Measurements from ENCODE around the gene CDKN2B-AS1.

CDKN2B-AS1 gene

DNA sequence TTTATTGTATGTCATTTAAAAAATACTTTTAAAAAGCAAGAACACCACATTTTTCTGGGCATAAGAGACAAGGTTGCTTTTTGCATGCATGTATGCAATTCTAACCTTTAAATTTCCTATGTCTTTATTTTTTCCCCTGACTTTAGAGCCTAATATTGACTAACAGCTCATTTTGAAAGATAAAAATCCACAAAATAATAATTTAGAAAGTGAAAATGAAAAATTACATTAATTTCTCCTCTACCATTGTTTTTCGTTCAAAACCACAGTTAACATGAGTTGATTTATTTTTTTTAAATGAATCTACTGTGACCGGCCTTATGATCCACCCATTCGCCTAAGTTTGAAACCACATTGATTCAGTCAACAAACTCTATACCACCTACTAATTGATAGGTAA is 152.0 kb downstream of the CDKN2B-AS1 start:
- in situ Hi-C loops (cut with MboI; ENCODE audit: low sequenced_read_pairs): no loop called here

DNA sequence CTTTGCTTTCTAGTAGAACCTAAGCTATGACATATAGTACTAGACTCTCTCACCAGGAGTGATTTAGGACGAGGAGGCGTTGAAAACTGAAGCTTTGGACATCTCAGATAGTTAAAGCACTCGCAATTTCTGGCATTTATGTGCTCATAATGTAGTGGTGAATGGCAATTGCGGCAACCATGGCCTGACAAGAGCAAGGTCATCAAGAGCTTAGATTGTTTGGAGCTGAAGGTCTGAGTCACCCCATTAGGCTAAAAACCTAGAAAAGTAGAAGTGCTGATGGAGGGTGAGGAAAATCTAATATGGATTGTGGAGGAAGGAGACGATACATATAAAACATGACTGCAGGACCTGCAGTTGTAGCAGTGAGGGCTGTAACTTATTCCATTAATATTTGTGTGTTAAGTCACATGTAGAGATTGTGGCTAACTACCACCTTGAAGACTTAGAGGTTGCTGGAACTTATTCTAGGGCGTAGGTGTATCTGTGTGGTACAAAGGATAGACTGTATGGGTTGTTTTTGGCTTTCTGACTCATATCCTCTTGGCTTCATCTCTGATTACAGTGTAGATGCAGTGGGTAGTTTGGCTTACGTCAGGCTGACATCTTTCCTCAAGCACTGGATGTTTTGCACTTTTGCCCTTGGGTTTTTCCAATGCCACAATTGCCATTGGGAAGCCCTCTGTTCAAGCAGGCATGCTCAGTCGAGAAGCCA is 153.4 kb downstream of the CDKN2B-AS1 start:
- in situ Hi-C loops (cut with MboI; ENCODE audit: low sequenced_read_pairs): no loop called here

DNA sequence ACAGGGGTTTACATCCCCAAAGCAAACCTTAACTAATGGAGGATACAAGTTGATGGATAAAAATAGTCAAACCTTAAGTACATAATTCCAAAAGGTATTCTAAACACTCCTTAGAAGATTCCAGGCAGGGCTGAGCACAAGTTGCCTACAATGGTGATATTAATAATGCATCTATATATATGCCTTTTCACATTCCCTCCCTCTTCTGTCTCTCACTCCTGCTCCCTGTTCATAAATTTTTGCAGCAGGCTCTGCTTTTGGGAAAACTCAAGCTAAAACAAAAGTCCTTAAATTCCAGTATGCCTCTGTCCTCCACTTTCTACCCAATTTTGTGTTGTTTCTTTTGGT is 153.9 kb downstream of the CDKN2B-AS1 start:
- in situ Hi-C loops (cut with MboI; ENCODE audit: low sequenced_read_pairs): no loop called here

DNA sequence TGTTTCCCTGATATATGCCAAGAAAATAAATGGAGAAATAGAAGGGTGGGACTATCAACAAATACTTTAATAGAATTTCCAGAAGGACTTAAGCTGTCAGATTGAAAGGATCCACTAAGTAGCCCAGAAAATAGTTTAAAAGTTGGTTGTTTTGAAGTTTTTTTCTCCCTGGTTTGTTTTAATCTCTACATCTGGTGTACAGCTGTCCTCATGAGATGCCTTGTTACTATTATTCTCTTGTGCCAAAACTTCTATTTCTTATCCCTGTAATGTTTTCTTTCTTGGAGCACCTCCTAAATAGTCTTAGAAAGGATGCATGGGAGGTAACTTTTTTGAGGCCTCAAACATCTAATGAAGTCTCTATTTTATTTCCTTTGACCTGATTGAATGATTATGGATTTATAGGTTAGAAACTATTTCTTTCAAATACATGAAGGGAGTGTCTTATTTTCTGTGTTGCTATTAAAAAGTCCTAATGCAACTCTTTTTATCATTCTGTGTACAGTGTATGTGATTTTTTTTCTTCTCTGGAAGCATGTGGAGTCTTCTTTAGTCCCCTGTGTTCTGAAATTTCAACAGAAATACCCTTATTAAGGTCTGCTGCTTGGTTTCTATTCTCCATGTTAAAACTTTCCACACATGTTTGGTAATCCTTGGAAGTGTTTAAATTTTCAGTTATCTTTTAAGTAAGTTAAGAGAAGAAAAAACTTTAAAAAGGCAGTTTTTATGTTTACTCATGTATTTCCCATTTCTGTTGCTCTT is 154.5 kb downstream of the CDKN2B-AS1 start:
- in situ Hi-C loops (cut with MboI; ENCODE audit: low sequenced_read_pairs): no loop called here

DNA sequence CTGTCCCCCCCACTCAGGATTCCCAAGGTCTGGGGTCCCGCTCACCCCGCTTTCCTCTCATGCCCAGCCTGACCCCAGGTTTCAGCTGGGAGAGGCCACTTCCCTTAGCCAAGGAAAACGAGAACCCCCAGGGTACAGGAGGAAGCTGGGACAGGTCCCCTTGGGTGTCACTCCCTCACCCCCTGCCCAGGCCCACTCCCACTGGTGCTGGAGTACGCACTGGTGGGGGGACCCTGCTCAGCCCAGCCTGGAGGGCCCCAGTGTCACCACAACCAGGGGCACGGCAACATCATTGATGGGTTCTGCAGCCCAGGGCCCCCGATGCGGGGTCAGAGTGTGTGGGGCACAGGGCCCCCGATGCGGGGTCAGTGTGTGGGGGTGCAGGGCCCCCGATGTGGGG is 159.5 kb downstream of the CDKN2B-AS1 start:
- in situ Hi-C loops (cut with MboI; ENCODE audit: low sequenced_read_pairs): no loop called here

DNA sequence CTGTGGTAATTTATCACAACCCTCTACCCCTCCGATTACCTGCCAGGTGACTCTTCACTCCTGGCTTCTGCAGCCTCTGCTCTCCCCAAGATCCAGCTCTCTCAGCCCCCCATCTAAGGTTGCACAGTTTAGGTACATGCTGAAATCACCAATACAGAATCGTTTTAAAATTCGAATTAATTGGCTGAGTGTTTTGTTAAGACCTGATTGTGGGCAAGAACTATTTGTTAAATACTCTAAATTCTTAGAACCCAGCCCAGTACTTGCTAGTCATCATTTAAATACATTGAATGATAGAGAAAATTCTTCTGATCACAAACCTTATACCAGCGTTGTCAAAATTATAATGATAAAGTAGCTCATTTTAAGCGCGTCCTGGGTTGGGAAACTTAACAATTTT is 162.0 kb downstream of the CDKN2B-AS1 start:
- in situ Hi-C loops (cut with MboI; ENCODE audit: low sequenced_read_pairs): no loop called here

DNA sequence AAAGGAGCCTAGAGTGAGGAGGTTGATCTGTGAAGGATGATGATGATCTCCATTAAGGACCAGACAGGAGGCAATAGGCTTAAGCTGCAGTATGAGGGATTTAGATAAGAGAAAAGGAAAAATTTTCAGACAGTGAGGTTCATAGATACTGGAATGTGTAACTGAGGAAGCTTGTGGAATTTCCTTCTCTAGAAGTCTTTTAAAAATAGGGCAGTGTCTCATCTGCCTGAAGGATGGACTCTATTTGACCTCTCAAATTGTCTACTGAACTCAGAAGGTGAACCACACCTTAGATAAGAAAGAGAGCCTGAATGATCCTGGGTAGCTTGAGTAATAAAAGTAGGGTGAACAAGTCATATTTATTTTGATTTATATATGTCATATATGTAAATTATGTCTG is 162.7 kb downstream of the CDKN2B-AS1 start:
- in situ Hi-C loops (cut with MboI; ENCODE audit: low sequenced_read_pairs): no loop called here

DNA sequence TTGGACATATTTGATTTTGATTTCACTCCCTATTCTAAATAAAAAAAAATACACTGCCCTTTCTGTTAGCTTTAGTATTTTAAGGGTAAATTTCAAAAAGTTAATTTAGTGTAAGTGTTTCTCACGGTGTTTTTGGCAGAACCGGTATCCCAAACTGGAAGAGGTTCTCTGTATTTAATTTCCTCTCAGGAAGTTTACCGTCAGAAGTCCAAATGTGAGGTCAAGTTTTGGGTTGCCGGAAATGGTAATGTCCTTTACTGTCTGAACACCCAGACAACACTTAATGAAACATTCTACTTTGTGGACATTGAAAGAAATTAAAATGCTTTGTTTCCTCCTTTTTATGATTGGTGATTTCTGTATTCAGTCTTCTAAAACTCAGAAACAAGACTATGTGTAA is 163.2 kb downstream of the CDKN2B-AS1 start:
- in situ Hi-C loops (cut with MboI; ENCODE audit: low sequenced_read_pairs): no loop called here

DNA sequence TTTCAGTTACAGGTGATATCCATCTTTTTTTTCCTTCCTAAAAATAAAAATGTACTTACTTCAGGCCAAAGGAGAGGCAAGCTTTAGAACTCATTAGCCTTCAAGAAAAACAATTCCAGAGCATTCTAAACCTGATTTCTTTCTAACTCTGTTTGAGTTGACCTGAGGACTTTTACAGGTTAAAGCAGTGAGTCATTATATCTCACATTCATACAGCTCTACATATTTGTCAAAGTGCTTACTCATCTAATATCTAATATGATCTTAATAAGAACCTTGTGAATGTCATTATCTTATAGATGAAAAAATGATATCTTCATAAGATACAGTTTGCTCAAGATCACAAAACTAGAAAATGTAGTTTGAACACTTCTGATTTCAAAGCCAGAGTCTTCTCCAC is 163.7 kb downstream of the CDKN2B-AS1 start:
- in situ Hi-C loops (cut with MboI; ENCODE audit: low sequenced_read_pairs): no loop called here

GRCh38 chr9:22158927-22159346 is 164.3 kb downstream of the CDKN2B-AS1 start:
- in situ Hi-C loops (cut with MboI; ENCODE audit: low sequenced_read_pairs): no loop called here

- in situ Hi-C loops (cut with MboI; ENCODE audit: low sequenced_read_pairs): no loop called here
These were observed 165.0 kb downstream of the CDKN2B-AS1 start for GRCh38 chr9:22159586-22159985.

GRCh38 chr9:22160221-22160620 is 165.6 kb downstream of the CDKN2B-AS1 start:
- in situ Hi-C loops (cut with MboI; ENCODE audit: low sequenced_read_pairs): no loop called here

DNA sequence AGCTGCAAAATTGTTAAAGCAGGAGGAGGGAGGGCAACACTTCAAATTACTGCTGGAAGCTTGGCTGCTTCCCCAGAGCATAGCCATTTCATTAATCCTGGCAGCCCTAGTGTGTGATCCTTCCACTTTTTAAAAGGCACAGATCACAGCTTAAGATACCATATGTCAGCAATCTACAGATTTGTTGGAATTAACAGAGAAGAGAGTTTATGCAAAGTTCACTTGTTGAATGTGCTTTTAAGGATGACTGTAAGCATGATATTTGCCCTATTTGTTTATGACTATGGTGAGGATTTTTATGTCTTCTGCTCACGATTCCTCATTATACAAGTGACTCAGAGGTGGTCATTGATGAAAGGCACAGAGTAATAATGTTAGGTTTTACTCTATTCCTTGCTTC is 170.6 kb downstream of the CDKN2B-AS1 start:
- in situ Hi-C loops (cut with MboI; ENCODE audit: low sequenced_read_pairs): no loop called here

DNA sequence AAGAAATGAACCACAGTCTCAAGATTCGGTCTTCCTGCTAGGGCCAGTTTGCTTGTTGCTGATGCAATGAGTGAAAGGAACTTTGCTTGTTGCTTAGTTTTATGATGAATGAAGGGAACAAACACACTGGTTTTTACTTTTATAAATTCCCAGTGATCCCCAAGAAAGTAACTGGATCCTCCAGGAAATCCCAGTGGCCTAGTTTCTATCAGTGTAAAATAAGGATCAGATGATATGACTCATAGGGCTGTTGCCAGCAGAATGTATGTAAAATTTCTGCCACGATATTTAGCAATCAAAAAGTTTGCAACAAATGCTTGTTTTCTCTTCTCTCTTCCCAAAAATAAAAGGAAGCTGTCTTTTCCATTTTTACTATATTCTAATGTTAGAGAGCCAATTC is 174.7 kb downstream of the CDKN2B-AS1 start:
- in situ Hi-C loops (cut with MboI; ENCODE audit: low sequenced_read_pairs): no loop called here

- in situ Hi-C loops (cut with MboI; ENCODE audit: low sequenced_read_pairs): no loop called here
These were observed 175.3 kb downstream of the CDKN2B-AS1 start for GRCh38 chr9:22169727-22170503.

Measured in HL-60/S4 (cell line).